NCI-H510A (cell line): ENCODE measurements around the gene KLHL14.
A peak's percentile ranks its signal among the peaks of the same experiment; 100 is the strongest.
"Not testable (repeated sequence)": the region's sequence is repeated elsewhere in the genome, so short reads cannot be mapped to it uniquely, and the experiment has no call there.

ENCODE experiments used
- DNase-seq: peaks from one replicate; lab custom pipeline; 2025; lab: John Stamatoyannopoulos, UW

KLHL14 gene

GRCh38 chr18:32714571-32715148 is 58.2 kb downstream of the KLHL14 start:
- DNase-seq: peak; percentile 74

GRCh38 chr18:32712860-32713259 is 60.0 kb downstream of the KLHL14 start:
- DNase-seq: no peak

- DNase-seq: no peak
These were observed 61.0 kb downstream of the KLHL14 start for GRCh38 chr18:32711862-32712261.

GRCh38 chr18:32707586-32707985 is 65.2 kb downstream of the KLHL14 start:
- no peak for DNase-seq

- DNase-seq: no peak
These were observed 65.7 kb downstream of the KLHL14 start for GRCh38 chr18:32707147-32707546.

- DNase-seq: no peak
These were observed 71.5 kb downstream of the KLHL14 start for GRCh38 chr18:32701313-32701712.

GRCh38 chr18:32698153-32698552 is 74.7 kb downstream of the KLHL14 start:
- no peak for DNase-seq

GRCh38 chr18:32696376-32696775 is 76.4 kb downstream of the KLHL14 start:
- no peak for DNase-seq

- DNase-seq: no peak
These were observed 77.3 kb downstream of the KLHL14 start for GRCh38 chr18:32695534-32695933.

GRCh38 chr18:32688821-32689220 is 84.0 kb downstream of the KLHL14 start:
- DNase-seq: no peak

- DNase-seq: no peak
These were observed 87.9 kb downstream of the KLHL14 start for GRCh38 chr18:32684940-32685339.

GRCh38 chr18:32684096-32684495 is 88.7 kb downstream of the KLHL14 start:
- DNase-seq: no peak

GRCh38 chr18:32683044-32683443 is 89.8 kb downstream of the KLHL14 start:
- DNase-seq: no peak

GRCh38 chr18:32677578-32677977 is 95.2 kb downstream of the KLHL14 start:
- no peak for DNase-seq

- no peak for DNase-seq
These were observed 98.3 kb downstream of the KLHL14 start for GRCh38 chr18:32674491-32674890.

- DNase-seq: no peak
These were observed 100.4 kb downstream of the KLHL14 start for GRCh38 chr18:32672398-32672797.

- DNase-seq: no peak
These were observed 102.1 kb downstream of the KLHL14 start for GRCh38 chr18:32670727-32671126.

GRCh38 chr18:32669549-32670165 is 103.2 kb downstream of the KLHL14 start:
- DNase-seq: no peak

GRCh38 chr18:32668956-32669355 is 103.9 kb downstream of the KLHL14 start:
- DNase-seq: no peak

- no peak for DNase-seq
These were observed 111.1 kb downstream of the KLHL14 start for GRCh38 chr18:32661486-32662299.

GRCh38 chr18:32654507-32654906 is 118.3 kb downstream of the KLHL14 start:
- not testable (repeated sequence) for DNase-seq

- DNase-seq: not testable (repeated sequence)
These were observed 135.2 kb downstream of the KLHL14 start for GRCh38 chr18:32637659-32638058.

GRCh38 chr18:32637226-32637625 is 135.6 kb downstream of the KLHL14 start:
- DNase-seq: no peak
